DOHH2 (cell line): ENCODE measurements around the gene PTK7.

Experiments
- H3F3A ChIP-seq: fragments of 200-600 bp; sonication (generic), shearing (Covaris generic); 2 replicates; pipeline ENCODE4 v1.6.0; 2016; ENCODE audit warnings: antibody characterized with exemption, mild to moderate bottlenecking; ENCODE audit not compliant: control insufficient read depth, insufficient read depth
- H3K27ac ChIP-seq: fragments of 200-600 bp; sonication (generic); 2 replicates; pipeline ENCODE4 v1.5.1; 2014; ENCODE audit warnings: low read depth, mild to moderate bottlenecking, low read length, moderate library complexity
- H3K27me3 ChIP-seq: fragments of 200-600 bp; sonication (generic); 2 replicates; pipeline ENCODE4 v1.6.1; 2014; ENCODE audit warnings: mild to moderate bottlenecking, low read length, mixed read lengths; ENCODE audit not compliant: control insufficient read depth
- H3K36me3 ChIP-seq: fragments of 200-600 bp; sonication (generic); 2 replicates; pipeline ENCODE4 v1.6.1; 2014; ENCODE audit warnings: mild to moderate bottlenecking, low read length, moderate library complexity, mixed read lengths; ENCODE audit not compliant: control insufficient read depth
- H3K4me1 ChIP-seq: fragments of 200-600 bp; sonication (generic); 2 replicates; pipeline ENCODE4 v1.6.1; 2014; ENCODE audit warnings: mild to moderate bottlenecking, low read length, mixed read lengths; ENCODE audit not compliant: control insufficient read depth
- H3K4me2 ChIP-seq: fragments of 200-600 bp; sonication (generic); 2 replicates; pipeline ENCODE4 v1.6.0; 2014; ENCODE audit warnings: mild to moderate bottlenecking, low read length, moderate library complexity
- H3K4me3 ChIP-seq: fragments of 200-600 bp; sonication (generic); 2 replicates; pipeline ENCODE4 v1.5.1; 2014; ENCODE audit warnings: mild to moderate bottlenecking, low read length, mixed read lengths
- H3K79me2 ChIP-seq: fragments of 200-600 bp; sonication (generic); 2 replicates; pipeline ENCODE4 v1.6.1; 2014; ENCODE audit warnings: mild to moderate bottlenecking, low read length, mixed read lengths; ENCODE audit not compliant: control insufficient read depth
- H3K9me2 ChIP-seq: fragments of 200-600 bp; sonication (generic); replicated peaks from 2 replicates; pipeline ENCODE4 v1.6.1; 2014; ENCODE audit warnings: mild to moderate bottlenecking, low read length, mixed read lengths; ENCODE audit not compliant: control insufficient read depth
- H3K9me3 ChIP-seq: fragments of 200-600 bp; sonication (generic); 2 replicates; pipeline ENCODE4 v1.6.1; 2014; ENCODE audit warnings: antibody characterized with exemption, low read length, mixed read lengths; ENCODE audit not compliant: control insufficient read depth, insufficient read depth
- H4K20me1 ChIP-seq: fragments of 200-600 bp; sonication (generic); 2 replicates; pipeline ENCODE4 v1.6.0; 2014; ENCODE audit warnings: low read depth, mild to moderate bottlenecking, antibody characterized with exemption, low read length, moderate library complexity; ENCODE audit not compliant: control insufficient read depth, insufficient read depth
- CTCF ChIP-seq: fragments of 200-600 bp; sonication (generic); IDR thresholded peaks from one replicate; pipeline ENCODE4 v1.5.1; 2014; ENCODE audit warnings: antibody characterized with exemption, mild to moderate bottlenecking, low read depth, low read length; ENCODE audit not compliant: poor library complexity, severe bottlenecking
- EZH2phosphoT487 ChIP-seq: fragments of 200-600 bp; sonication (generic); IDR thresholded peaks from 2 replicates; pipeline ENCODE4 v1.6.1; 2017; ENCODE audit warnings: borderline replicate concordance, mild to moderate bottlenecking, antibody characterized with exemption, low read length, moderate library complexity, mixed read lengths

PTK7 gene

GRCh38 chr6:43119482-43119881 lies 43.4 kb downstream of the PTK7 start:
- Histone ChIP-seq H3K4me2 (no peak overlapping the region), H3K9me2 (no peaks in the 10 kb centered on the region), H3K4me1 (no peaks in the 10 kb centered on the region), H3K9me3 (no peaks in the 10 kb centered on the region), H3K4me3 (no peak overlapping the region), H3K27me3 (peaks cover 7% of the 10 kb centered on the region; the same call in 1 of the 2 replicates), H4K20me1 (no peaks in the 10 kb centered on the region; the same call in 1 of the 2 replicates), H3K79me2 (no peaks in the 10 kb centered on the region), H3K36me3 (no peaks in the 10 kb centered on the region), H3F3A (no peaks in the 10 kb centered on the region), H3K27ac (no peak overlapping the region)
- TF ChIP-seq EZH2phosphoT487 (no peak), CTCF (no peak)

- Histone ChIP-seq H4K20me1 (no peaks in the 10 kb centered on the region; the same call in 1 of the 2 replicates), H3F3A (no peaks in the 10 kb centered on the region), H3K4me3 (no peak overlapping the region), H3K9me3 (no peaks in the 10 kb centered on the region), H3K27ac (no peak overlapping the region), H3K9me2 (no peaks in the 10 kb centered on the region), H3K4me2 (no peak overlapping the region), H3K36me3 (no peaks in the 10 kb centered on the region), H3K4me1 (no peaks in the 10 kb centered on the region), H3K79me2 (no peaks in the 10 kb centered on the region), H3K27me3 (peaks cover 7% of the 10 kb centered on the region; the same call in 1 of the 2 replicates)
- TF ChIP-seq EZH2phosphoT487 (no peak), CTCF (no peak)
These were observed 44.1 kb downstream of the PTK7 start for GRCh38 chr6:43120101-43120763.

- Histone ChIP-seq H3K79me2 (no peaks in the 10 kb centered on the region), H3K9me3 (no peaks in the 10 kb centered on the region), H3F3A (no peaks in the 10 kb centered on the region), H3K27ac (no peak overlapping the region), H3K4me3 (no peak overlapping the region), H3K9me2 (no peaks in the 10 kb centered on the region), H3K36me3 (no peaks in the 10 kb centered on the region), H3K27me3 (peaks cover 7% of the 10 kb centered on the region; the same call in 1 of the 2 replicates), H3K4me2 (no peak overlapping the region), H4K20me1 (no peaks in the 10 kb centered on the region; the same call in 1 of the 2 replicates), H3K4me1 (no peaks in the 10 kb centered on the region)
- no peak for TF ChIP-seq CTCF
- TF ChIP-seq EZH2phosphoT487, result no peak
These were observed 45.1 kb downstream of the PTK7 start for GRCh38 chr6:43120944-43121913.
